ENCODE results near the gene USP22. TPM values are rescaled to one million over a fixed set of nuclear protein-coding genes. Genes with fewer than 3 reads are reported as not detected.

USP22 gene
- 189 and 195 TPM in 2 replicates for total RNA-seq

GRCh38 chr17:21042458-21043295, at the start of gene USP22:
TSS of gene USP22 (minus strand) at chr17:21043011. CDS start at chr17:21042835, 176 bp downstream.

Other genes starting within 250 kb of the USP22 start
- gene DHRS7B, start 84.0 kb upstream of the USP22 start, total RNA-seq, result 20.8 and 22.1 TPM in 2 replicates
- 12.6 and 14.8 TPM in 2 replicates for gene TMEM11, start 171.2 kb upstream of the USP22 start, total RNA-seq
- 2.4 and 2.5 TPM in 2 replicates for gene NATD1, start 210.4 kb upstream of the USP22 start, total RNA-seq
- gene MAP2K3, start 241.7 kb upstream of the USP22 start, total RNA-seq, result 6.8 and 13.6 TPM in 2 replicates

All from bronchial smooth muscle cell (primary cell).